ENCODE data around the gene GRB10.
A peak's percentile ranks its signal among the peaks of the same experiment; 100 is the strongest.

Gene GRB10

DNA sequence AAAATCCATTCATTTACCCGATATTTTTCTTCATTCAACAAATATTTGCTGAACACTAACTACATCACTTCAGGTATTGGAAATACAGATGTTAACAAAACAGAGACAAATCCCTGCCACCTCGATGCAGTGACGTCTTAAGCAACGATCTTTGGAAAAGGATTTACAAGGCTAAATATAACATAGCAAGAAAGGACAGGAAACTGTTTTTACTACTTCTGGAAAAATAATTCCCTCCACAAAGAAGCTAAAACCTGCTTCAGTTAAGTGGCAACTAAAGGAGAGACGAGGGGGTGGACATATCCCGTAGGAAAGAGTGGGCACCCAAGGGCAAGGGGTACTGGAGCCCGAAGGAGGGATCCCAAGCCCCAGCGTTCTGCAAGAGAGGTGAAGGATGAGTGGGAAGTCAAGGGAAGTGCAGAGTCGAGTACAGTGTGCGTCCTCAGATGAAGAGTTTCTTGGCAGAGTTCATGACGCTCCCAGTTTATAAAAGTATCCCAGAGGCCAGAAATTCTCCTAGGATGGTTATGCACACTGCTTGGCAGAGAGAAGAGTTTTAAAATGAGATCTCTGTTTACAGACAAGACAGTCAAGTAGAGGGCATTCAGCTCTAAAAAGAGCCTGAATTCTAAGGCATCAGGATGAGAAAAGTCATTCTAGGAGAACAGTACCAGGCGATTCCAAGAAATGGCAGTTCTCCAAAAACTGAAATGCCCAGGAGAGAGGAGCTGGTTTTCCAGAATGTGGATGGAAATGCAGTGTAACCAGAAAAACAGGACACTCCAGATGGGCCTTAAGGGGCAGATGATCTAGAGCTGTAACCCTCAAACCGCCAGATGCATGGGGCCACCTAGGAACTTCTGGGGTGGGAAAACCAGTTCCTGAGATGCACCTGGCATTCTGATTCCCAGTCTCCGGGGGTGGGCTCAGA is 97.3 kb downstream of the GRB10 start:
- DNase-seq, result peak; percentile 31 to 77

DNA sequence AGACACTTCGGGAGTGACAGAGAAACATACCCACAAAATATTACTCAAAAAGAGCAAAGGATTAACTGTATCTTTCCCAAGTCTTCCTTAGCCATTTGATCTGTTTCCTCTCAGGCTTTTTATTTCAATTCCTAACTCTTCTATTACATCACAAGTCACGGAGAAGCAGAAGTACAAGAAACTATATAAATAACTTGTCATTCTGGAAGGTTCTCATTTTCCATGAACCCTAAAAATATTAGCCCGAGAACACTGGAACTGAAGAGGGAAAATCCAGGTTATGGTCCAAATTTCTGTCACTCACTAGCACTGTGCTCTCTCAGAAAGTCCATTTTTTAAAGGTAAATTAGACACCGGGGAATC is 98.0 kb downstream of the GRB10 start:
- no peak for DNase-seq

DNA sequence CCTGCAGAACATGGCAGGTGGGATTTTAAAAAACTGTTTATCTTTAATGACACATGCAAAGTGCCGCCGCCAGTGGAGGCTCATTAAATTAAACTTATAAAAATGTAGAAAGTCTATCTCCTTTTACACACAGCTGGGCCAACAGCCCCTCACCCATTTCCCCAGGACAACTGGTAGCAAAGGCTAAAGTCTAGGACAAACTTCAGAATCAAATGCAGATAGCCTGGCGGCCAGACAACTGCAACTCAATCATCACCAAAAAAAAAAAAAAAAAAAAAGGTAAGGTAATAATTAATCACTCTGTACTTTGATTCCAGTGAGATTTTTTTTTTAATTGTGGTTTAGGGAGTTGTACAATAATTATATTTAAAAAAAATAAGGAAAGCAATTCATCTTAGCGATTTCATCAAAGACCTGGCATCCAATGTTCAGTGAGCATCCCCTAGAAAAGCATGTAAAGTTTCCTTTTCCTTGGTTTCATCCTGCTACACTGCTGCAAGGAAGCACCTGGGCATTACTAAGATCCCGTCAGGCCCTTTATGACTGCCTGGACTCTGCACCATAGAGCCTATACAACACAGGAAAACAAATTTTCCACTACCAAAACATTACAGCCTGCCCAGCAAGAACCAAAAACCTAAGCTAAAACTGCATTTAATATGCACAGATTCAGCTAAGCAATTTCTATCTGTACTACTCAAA is 98.5 kb downstream of the GRB10 start:
- DNase-seq, result no peak

DNA sequence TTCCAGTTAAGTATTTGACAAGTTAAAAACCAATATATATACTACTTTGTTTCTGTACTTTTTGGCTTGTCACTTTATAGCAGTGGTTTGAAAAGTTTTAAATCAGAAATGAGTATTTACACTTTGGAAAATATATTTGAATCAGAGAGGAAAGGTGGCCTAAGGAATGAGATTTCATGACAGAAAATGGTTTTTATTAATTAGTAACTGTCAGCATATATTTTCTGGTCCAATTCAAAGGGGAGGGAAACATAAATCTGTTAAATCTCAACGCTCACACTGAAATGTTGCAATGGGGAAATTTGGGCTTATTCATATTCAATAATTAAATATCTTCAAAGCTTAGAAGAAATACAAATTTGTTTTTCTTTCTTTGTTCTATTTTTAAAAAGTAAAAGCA is 100.1 kb downstream of the GRB10 start:
- DNase-seq, result no peak

DNA sequence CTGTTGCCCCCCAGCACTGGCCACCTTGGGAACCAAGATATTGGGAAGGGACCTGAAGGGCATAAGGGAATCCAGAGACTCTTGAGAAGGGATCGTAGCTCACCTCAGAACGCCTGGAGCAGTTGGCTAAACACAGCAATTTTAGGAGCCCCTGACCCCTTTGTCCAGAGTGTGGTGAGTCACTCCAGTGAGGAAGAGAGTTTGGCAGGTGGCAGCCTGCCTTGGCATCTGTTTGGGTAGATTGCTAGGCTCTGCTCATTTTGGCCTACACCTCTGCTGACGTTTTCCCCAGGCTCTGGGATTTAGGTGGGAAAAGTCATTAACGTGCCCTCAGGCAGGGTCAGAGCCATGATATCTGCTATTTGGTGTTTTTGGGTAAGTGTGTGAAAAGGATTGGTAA is 100.6 kb downstream of the GRB10 start:
- DNase-seq, result peak in 1 of 2 experiments; percentile 31

DNA sequence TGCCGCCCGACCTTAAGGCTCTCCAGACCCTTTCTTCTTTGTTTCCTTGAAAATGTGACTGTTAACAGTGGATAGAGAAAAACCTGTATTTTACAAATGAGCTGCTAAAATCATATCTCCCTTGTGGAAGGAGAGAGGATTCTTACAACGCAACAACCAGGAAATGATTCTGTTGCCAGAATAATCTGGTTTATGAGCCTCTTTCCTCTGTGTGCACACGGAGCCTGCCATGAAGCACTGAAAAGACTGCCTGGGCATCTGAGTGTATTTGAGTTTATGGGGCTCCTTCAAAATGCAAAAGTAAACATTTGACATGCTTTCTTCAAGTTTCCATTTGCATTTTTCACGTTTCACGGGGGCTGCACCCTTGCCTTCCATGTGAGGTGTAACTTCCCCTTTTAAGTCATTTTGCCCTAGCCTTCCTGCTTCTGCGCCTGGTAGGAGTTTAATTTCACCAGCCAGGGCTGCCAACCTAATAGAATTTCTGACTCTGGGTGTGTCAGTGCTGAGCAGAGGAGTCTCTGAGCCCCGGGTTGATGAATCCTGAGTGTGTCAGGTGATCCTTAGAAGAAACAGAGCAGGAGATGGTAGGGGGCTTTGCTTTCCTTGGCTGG is 101.2 kb downstream of the GRB10 start:
- no peak for DNase-seq

DNA sequence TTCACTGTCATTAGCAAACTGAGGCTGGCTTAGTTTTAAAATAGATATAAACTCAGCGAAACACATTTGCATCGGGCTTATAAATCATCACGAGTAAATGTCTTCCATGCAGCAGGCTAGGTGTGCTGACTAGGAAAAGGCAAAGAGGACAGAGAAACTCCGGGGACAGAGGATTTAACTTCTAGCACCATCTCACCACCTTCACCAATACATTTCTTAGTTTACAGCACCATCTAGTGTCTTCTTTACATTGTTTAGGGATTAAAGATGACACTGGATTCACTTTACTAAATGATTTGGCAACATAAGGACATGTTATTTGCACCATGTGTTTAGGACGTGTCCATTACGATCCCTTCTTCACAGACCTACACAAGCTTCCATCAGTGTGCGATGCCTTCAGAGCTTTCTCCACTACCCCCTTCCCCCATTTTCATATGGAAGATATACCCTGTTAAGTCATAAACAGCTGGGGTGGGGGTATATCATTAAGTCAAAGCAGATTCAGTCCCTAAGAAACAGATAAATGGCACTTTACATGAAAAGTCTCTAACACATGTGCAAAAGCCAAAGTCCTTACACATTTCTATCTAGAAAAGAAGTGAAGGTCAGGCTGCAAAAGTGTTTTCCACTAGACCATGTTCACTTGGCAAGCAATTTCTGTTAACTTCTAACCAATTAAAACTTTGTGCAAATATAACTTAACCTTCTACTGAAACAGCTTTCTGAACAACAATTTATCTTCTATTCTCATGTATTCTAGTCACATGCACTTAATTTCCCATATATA is 103.3 kb downstream of the GRB10 start:
- peak in 1 of 2 experiments; percentile 75 for DNase-seq

DNA sequence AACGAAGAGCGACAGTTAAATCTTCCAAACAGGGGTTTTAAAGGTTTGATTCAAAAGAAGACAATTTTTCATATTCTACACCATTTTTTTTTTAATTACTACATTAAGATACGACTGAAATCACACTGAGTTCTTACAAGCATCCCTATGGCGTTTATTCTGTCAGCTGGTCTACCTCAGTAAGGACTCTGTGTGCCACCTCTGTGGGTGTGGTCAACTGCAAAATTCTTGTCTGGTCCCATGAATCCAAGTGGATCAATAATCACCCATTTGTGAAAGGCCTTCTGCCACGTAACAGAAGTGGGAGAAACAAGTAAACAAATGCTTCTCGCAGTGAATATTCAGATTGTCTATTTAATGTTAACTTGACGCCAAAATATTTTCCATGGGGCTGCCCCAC is 104.1 kb downstream of the GRB10 start:
- no peak for DNase-seq

DNA sequence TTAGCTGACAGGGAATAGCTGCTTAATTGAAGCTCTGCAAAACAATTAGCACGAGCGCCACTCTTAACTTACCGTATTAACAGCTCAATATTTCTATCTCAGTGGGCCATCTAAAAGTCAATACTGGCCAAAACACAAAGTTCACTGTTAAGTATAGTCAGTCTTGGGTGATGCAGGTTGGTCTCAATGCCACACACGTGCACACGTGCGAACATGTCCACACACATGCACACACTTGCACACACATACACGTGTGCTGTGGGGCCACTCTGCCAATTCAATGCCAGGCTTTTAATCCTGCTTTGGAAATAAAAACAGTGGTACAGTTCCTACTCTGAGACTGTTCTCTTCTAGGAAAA is 105.1 kb downstream of the GRB10 start:
- DNase-seq, result no peak

DNA sequence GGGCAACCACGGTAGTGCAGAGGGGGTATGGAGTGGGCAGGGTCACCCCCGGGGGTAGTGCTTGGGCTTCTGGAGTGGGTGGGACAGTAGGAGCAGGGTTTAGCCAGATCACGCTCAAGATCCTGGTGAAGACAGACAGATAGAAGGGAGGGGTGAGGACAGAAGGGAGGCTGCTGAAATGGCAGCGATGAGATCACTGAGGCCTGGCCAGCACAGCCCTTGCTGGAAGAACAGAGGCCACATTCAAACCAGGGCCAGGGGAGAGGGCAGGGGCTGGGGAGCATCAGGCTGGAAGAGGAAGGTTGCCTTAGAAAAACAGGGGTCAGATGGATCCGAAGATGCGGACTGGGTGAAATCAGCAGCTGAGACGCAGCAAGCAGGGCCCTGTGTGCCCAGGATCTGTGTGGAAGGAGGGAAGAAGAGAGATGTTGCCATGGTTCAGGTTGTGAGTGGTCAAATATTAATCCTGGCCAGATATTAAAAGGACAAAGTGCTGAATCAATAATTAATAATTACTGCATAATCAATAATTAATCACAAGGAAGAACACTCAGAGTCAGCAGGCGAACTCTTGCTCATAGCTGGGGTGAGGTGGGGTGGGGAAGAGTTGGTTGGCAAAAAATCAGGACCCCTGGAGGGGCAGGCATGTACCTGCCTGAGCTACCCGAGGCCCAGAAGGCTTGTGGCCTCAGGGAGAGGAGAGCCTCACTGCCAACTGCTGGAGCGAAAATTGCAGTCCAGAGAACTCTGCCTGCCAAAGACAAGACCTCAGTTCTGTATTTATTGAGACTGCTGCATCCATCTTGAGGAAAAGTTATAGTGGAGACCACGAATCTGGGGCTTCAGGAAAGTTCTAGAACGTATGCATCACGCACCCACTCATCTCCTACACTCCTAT is 105.7 kb downstream of the GRB10 start:
- DNase-seq, result peak in 1 of 2 experiments; percentile 32

DNA sequence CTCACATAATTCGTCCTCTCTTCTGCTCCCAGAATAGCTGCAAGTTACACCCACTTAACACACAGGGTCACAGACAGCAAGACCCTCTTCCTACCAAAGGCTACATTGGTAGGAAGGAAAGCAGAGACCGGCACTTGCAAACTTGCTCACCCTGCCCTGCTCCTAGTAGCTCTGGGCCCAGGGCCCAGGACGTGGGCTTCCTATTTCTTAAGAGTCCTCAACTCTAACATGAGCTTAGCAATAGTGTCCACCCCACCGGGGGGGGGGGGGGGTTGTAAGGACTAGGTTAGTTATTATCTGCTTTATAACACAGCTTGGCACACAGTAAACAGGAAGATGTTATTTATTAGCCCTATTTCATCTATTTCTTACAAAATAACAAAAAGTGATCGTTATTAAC is 106.6 kb downstream of the GRB10 start:
- DNase-seq, result no peak

DNA sequence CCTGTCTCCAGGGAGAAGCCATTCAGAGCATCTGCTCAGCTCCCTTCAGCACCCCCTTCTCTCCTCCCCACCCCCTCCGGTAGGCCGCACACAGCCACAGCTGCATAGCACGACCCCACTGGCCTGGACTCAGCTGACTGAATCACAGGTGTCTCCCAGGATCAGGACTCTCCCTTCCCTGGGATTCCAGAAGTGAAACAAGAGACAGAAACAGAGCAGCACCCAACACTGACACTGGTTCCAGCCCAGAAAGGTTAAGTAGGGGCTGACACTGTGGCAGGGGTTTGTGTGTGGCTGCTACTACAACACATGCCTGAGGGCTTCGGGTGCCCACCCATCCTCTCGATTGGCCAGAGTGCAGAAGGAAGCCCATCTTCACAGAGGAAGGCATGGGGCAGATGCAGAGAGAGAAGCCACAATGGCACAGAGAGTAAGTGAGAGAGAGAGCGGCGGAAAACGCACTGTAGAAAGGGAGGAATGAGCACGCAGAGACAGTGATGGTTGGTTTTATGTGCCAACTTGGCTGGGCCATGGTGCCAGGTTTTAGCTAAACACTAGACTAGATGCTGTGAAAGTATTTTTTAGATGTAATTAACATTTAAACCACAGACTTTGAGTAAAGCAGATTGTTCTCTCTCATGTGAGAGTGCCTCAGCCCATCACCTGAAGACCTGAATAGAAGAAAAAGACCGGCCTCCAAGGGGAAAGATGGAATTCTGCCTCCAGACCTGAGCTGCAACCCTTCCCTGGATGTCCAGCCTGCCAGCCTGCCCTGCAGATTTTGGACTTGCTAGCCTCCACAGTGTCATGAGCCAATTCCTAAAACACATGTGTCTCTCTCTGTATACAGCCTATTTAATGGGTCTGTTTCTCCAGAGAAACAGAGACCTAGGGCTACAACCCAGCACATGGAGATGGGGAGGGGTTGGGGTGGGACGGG is 107.5 kb downstream of the GRB10 start:
- DNase-seq, result no peak

DNA sequence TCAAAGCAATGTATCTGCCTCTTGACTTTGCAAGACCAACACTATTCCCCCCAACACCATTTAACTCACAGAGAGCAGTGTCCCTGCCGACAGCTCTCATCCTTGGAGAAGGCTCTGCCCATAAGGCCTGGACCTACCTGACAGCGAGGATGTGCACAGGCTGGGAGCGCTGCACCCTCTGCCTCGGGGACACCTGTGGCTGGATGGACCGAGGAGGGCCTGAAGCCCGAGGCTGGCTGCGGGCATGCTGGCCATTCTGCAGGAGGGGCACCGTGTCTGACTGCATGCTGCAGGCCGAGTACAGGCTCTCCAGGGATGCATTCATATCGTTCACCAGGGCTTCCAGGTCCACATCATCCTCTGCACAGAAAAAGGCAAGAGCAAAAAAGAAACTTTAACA is 108.4 kb downstream of the GRB10 start:
- DNase-seq, result no peak

DNA sequence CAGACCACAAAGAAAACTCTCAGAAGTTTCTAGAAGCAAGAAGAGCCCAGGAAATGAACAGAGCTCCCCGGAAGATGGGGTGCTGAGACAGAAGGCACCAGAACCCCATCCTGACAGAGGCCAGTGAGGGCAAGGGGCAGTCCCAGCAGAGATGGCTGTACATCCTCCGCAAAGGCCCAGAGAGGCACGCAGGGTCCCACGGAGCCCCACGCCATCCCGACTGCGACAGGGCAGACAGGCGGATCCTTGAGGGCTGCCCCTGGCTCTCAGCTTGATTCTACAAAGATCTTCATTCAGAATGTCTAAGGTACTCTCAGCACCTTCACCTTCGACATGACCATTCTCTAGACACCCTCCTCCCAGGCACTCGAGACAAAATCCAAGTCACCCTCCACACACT is 109.6 kb downstream of the GRB10 start:
- DNase-seq, result no peak

DNA sequence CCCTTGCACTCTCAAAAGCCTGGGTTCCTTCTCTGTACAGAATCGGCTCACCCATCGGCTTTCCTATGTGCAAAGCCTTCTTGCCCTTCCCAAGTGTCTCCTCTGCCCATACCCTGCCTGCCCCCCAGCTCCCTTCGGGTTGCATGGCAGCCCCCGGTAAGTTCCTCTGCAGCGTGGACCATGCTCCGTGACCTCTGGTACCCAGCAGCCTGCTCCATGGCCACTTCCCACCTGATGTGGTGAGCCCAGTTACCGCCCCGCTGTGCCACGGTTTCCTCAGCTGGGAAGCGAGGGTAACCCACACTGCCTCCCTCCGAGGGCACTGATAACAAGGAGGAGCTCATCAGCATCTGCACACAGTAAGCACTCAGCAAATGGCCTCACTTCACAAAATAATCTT is 110.7 kb downstream of the GRB10 start:
- no peak for DNase-seq

DNA sequence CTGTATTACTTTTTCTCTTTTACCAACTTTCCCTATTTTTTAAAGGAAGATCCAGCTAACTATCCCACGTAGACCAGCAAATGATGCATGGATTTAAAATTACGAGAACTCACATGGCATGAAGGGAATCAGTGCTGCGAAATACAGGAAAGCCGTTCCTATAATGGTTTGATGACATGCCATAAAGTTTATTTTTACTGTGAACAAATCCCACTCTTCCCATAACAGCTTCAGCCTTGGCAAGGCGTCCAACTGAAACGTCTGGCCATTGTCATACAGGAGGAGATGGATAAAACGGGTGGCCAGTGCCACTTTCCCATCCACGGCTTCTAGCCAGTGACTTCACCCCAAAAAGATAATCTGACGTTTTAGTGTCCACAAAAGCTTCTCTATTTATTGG is 111.3 kb downstream of the GRB10 start:
- DNase-seq, result no peak

DNA sequence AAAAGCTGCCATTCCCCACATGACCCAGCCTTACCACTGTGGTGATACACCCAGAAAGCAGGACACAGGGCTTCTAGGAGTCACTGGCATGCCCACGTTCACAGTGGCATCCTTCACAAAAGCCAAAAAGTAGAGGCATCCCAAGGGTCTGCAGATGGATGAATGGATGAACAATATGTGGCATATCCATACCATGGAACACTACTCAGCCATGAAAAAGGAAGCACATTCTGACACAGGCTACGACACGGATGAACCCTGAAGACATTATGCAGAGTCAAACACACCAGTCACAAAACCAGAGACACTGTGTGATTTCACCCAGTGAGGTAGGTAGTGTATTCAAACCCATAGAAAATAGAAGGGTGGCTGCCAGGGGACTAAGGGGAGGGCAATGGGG is 112.8 kb downstream of the GRB10 start:
- DNase-seq, result no peak

DNA sequence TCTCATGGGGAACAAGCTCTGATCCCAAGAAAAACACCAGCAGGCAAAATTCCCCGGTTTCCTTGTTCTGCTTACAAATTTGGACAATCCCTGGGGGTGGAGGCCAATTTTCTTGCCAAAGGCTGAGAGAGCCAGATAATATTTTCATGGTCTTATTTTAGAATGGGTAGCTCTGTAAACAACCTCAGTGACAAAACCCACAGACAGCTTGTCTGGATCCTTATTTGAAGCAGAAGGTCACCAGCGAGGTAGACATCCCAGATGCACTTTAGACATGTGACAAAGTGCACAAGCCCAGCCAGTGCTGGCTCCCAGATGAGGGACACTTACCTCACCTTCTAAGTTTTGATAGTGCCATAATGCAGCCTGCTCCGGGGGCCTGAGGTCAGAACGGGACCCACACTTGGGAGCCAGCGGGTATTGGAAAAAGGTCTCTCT is 114.9 kb downstream of the GRB10 start:
- peak in 1 of 2 experiments; percentile 53 for DNase-seq

DNA sequence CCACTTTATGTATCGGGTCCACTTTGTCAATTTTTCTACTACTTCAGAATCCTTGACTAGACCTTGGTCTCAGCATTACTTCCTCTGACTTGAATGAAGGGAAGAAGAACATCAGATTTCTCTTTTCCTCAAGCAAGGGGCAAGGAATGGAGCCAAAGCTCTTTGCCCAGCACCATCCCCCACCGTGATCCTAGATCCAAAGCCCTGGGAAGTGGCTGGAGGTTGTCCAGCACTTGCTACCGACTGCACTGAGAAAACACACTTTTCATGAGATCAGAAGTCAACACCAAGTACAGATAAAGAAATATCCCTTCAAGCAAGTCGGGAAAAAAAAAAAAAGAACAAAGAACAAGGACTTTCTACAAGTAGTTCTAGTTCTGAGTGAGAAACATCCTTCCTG is 115.4 kb downstream of the GRB10 start:
- DNase-seq, result peak in 1 of 2 experiments; percentile 40

DNA sequence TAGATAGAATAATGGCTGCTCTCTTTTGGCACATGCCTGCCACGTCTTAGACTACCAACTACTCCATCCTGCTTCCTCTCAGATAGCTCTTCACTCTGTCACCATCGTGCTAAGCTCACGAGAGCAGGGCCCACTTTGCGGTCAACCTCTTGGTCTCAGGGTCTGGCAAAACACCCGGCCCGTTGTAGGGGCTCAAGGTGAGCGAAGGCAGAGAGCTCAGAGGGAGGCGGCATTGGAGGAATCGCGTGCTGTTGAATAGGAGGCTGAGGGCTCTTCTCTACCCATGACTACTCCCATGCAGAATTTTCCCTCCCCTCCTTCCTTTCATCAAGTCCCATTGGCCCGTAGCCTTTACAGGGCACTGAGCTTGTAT is 116.6 kb downstream of the GRB10 start:
- no peak for DNase-seq
